Fibroblast of lung (primary cell): ENCODE measurements around the gene UMAD1.

ENCODE experiments used
- CTCF ChIP-seq, 2 donors: IDR thresholded peaks in 1 of 2; conservative IDR thresholded peaks in 1 of 2; 1 replicate in 1 of 2; 2 replicates in 1 of 2; pipeline ENCODE4 v1.5.1; 2011 to 2012; ENCODE audit warnings: low read length in 2 of 2, control low read depth in 1 of 2, inconsistent platforms in 1 of 2, low read depth in 1 of 2, mild to moderate bottlenecking in 1 of 2
- EZH2 ChIP-seq: IDR thresholded peaks from 2 replicates; pipeline ENCODE4 v1.5.1; 2012; ENCODE audit warnings: low read length, control low read depth, mild to moderate bottlenecking; ENCODE audit errors: missing control alignments

GRCh38 chr7:7897949-7898515 lies 257.5 kb downstream of the UMAD1 start:
- TF ChIP-seq EZH2 (no peak), CTCF (conservative IDR thresholded peaks at IDR 0.05 in 1 of 2, IDR thresholded peaks at IDR 0.05 in 1 of 2; ENCODE audit: low read depth in 1 of 2, low read length in 2 of 2) (no peak)
